ENCODE data around the gene REEP5.

Gene REEP5

GRCh38 chr5:112956606-112957005 lies 34.6 kb upstream of the REEP5 start:
- TF ChIP-seq, protein P1, sequence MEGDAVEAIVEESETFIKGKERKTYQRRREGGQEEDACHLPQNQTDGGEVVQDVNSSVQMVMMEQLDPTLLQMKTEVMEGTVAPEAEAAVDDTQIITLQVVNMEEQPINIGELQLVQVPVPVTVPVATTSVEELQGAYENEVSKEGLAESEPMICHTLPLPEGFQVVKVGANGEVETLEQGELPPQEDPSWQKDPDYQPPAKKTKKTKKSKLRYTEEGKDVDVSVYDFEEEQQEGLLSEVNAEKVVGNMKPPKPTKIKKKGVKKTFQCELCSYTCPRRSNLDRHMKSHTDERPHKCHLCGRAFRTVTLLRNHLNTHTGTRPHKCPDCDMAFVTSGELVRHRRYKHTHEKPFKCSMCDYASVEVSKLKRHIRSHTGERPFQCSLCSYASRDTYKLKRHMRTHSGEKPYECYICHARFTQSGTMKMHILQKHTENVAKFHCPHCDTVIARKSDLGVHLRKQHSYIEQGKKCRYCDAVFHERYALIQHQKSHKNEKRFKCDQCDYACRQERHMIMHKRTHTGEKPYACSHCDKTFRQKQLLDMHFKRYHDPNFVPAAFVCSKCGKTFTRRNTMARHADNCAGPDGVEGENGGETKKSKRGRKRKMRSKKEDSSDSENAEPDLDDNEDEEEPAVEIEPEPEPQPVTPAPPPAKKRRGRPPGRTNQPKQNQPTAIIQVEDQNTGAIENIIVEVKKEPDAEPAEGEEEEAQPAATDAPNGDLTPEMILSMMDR (IDR thresholded peaks at IDR 0.05; ENCODE audit: low read depth, low read length, missing control alignments), result no peak
- H3K27ac ChIP-seq, result no peak overlapping the region
- DNase-seq, result no peak
- in situ Hi-C loops (cut with HindIII; ENCODE audit: low pct_ligation_motif_present, low sequenced_read_pairs), result no loop called here
- H3K27me3 ChIP-seq (replicated peaks), result no peaks in the 10 kb centered on the region
- no peaks in the 10 kb centered on the region for H3K36me3 ChIP-seq (replicated peaks)
- no peak overlapping the region for H3K4me3 ChIP-seq (ENCODE audit: low read depth, low read length)

DNA sequence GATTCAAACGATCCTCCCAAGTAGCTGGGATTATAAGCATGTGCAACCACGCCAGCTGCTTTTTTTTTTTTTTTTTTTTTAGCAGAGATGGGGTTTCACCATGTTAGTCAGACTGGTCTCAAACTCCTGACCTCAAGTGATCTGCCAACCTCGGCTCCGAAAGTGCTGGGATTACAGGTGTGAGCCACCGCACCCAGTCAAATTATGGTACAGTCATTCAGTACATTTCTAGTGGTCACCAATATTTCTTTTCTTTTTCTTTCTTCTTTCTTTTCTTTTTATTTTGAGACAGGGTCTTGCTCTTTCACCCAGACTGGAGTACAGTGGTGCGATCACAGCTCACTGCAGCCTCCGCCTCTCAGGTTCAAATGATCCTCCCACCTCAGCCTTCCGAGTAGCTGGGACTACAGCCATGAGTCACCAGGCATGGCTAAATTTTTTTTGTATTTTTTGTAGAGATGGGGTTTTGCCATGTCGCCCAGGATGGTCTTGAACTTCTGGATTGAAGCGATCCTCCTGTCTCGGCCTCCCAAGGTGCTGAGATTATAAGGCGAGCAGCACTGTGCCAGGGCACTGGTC lies 29.2 kb upstream of the REEP5 start:
- DNase-seq, result no peak

DNA sequence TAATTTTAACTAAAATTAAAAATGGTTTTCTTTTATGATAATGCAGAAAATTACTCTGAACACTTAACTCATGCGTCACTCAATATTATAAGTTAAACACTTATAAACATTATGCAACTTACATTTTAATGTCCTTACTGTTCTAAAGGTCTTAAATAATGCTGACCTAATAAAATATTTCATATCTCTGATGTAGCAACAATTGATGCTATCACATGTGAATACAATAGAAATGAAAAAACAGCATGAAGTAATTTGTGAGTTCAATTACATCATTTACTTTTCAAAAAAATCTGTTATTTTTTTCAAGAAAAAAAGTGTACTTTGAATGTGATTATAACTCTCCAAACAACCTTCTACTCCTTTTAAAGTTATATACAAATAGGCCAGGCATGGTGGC lies 26.4 kb upstream of the REEP5 start:
- Histone ChIP-seq H3K27ac (no peak overlapping the region), H3K4me3 (ENCODE audit: low read depth, low read length) (no peak overlapping the region), H3K36me3 (replicated peaks) (no peaks in the 10 kb centered on the region), H3K27me3 (replicated peaks) (no peaks in the 10 kb centered on the region)
- TF ChIP-seq, protein P1 (IDR thresholded peaks at IDR 0.05; ENCODE audit: low read depth, low read length, missing control alignments), result no peak
- no peak for DNase-seq
- in situ Hi-C loops (cut with HindIII; ENCODE audit: low pct_ligation_motif_present, low sequenced_read_pairs), result no loop called here

More for the DNA sequence above, 29.2 kb upstream of the REEP5 start:
- no peaks in the 10 kb centered on the region for H3K36me3 ChIP-seq (replicated peaks)
- no peak overlapping the region for H3K27ac ChIP-seq
- no peaks in the 10 kb centered on the region for H3K27me3 ChIP-seq (replicated peaks)
- in situ Hi-C loops (cut with HindIII; ENCODE audit: low pct_ligation_motif_present, low sequenced_read_pairs), result no loop called here
- H3K4me3 ChIP-seq (ENCODE audit: low read depth, low read length), result no peak overlapping the region
- TF ChIP-seq, protein P1 (IDR thresholded peaks at IDR 0.05; ENCODE audit: low read depth, low read length, missing control alignments), result no peak

GRCh38 chr5:112940670-112941069 lies 18.6 kb upstream of the REEP5 start:
- TF ChIP-seq, protein P1 (IDR thresholded peaks at IDR 0.05; ENCODE audit: low read depth, low read length, missing control alignments), result no peak
- no peak overlapping the region for H3K4me3 ChIP-seq (ENCODE audit: low read depth, low read length)
- H3K36me3 ChIP-seq (replicated peaks), result no peaks in the 10 kb centered on the region
- H3K27me3 ChIP-seq (replicated peaks), result no peaks in the 10 kb centered on the region
- in situ Hi-C loops (cut with HindIII; ENCODE audit: low pct_ligation_motif_present, low sequenced_read_pairs), result no loop called here
- H3K27ac ChIP-seq, result no peak overlapping the region
- DNase-seq, result no peak

GRCh38 chr5:112938286-112938685 lies 16.3 kb upstream of the REEP5 start:
- in situ Hi-C loops (cut with HindIII; ENCODE audit: low pct_ligation_motif_present, low sequenced_read_pairs), result no loop called here
- Histone ChIP-seq H3K4me3 (ENCODE audit: low read depth, low read length) (no peak overlapping the region), H3K27me3 (replicated peaks) (no peaks in the 10 kb centered on the region), H3K27ac (no peak overlapping the region), H3K36me3 (replicated peaks) (no peaks in the 10 kb centered on the region)
- no peak for DNase-seq
- TF ChIP-seq, protein P1 (IDR thresholded peaks at IDR 0.05; ENCODE audit: low read depth, low read length, missing control alignments), result no peak

- TF ChIP-seq, protein P1 (IDR thresholded peaks at IDR 0.05; ENCODE audit: low read depth, low read length, missing control alignments), result no peak
- no peak for DNase-seq
- in situ Hi-C loops (cut with HindIII; ENCODE audit: low pct_ligation_motif_present, low sequenced_read_pairs), result no loop called here
Observed at GRCh38 chr5:112935675-112936074, 13.6 kb upstream of the REEP5 start.

More at GRCh38 chr5:112935675-112936074, 13.6 kb upstream of the REEP5 start:
- Histone ChIP-seq H3K27me3 (replicated peaks) (no peaks in the 10 kb centered on the region), H3K4me3 (ENCODE audit: low read depth, low read length) (no peak overlapping the region), H3K27ac (no peak overlapping the region), H3K36me3 (replicated peaks) (no peaks in the 10 kb centered on the region)

All from brain microvascular endothelial cell (primary cell).